GM12878 (cell line): ENCODE results near the gene DCK. TPM values are rescaled to one million over a fixed set of nuclear protein-coding genes. Genes with fewer than 3 reads are reported as not detected.

Source experiments
- ATAC-seq: fragments of 200-7000 bp; cut with Tn5 transposase; 3 replicates; pipeline ENCODE4 v1.9.1; 2020; ENCODE audit warnings: mild to moderate bottlenecking, moderate library complexity
- BruUV-seq: library from RNA; stranded (reverse); fragments of 400-500 nt; replicated peaks from 2 replicates; lab custom pipeline; 2021; lab: Mats Ljungman, UMichigan
- CTCF ChIA-PET: fragments of 300-600 bp; sonication (Branson Sonifier 250); formaldehyde crosslinking; extraction: SDS; loops from one replicate; lab custom pipeline; 2021; ENCODE audit warnings: inconsistent platforms; lab: Yijun Ruan, JAX
- POLR2A ChIA-PET: fragments of 350-600 bp; formaldehyde crosslinking; extraction: SDS; loops from one replicate; lab custom pipeline; 2021; ENCODE audit warnings: inconsistent platforms; lab: Charles Lee
- RAD21 ChIA-PET: fragments of 300-600 bp; sonication (Branson Sonifier 250); formaldehyde crosslinking; loops from one replicate; lab custom pipeline; 2023; ENCODE audit warnings: antibody characterized with exemption; ENCODE audit not compliant: unreplicated experiment; lab: Charles Lee
- SMC1A ChIA-PET: fragments of 300-600 bp; sonication (Branson Sonifier 250); formaldehyde crosslinking; loops from one replicate; lab custom pipeline; 2023; ENCODE audit not compliant: unreplicated experiment, uncharacterized antibody; lab: Charles Lee
- DNase-seq: peaks from one replicate; pipeline ENCODE4 v3.0.0-alpha.2; 2011; ENCODE audit warnings: low read depth, low spot score
- FAIRE-seq: peaks from 3 replicates; lab custom pipeline; 2011; peaks lifted over from hg19 to GRCh38; lab: Jason Lieb, UNC
- H2AFZ ChIP-seq: 2 replicates; pipeline ENCODE4 v1.6.0; 2011; ENCODE audit warnings: low read depth, low read length, control low read depth; ENCODE audit not compliant: control insufficient read depth
- H3K27ac ChIP-seq: 2 replicates; pipeline ENCODE4 v1.5.1; 2011; ENCODE audit warnings: control low read depth; ENCODE audit not compliant: control insufficient read depth, insufficient read depth
- H3K27me3 ChIP-seq, 2 experiments: replicated peaks in 1 of 2; 2 replicates each; pipeline versions ENCODE4 v1.6.0 to v1.6.1; 2011; ENCODE audit warnings: low read length in 1 of 2; ENCODE audit not compliant: control insufficient read depth in 2 of 2, insufficient read depth in 2 of 2
- H3K36me3 ChIP-seq, 2 experiments: 2 replicates each; pipeline ENCODE4 v1.5.1; 2011; ENCODE audit warnings: low read length in 1 of 2; ENCODE audit not compliant: control insufficient read depth in 2 of 2, insufficient read depth in 2 of 2
- H3K4me1 ChIP-seq: 2 replicates; pipeline ENCODE4 v1.6.1; 2011; ENCODE audit warnings: mild to moderate bottlenecking, low read length, moderate library complexity, mixed read lengths; ENCODE audit not compliant: control insufficient read depth, insufficient read depth
- H3K4me2 ChIP-seq: 2 replicates; pipeline ENCODE4 v1.6.0; 2011; ENCODE audit warnings: control low read depth; ENCODE audit not compliant: control insufficient read depth, insufficient read depth
- H3K4me3 ChIP-seq: fragments of 200-600 bp; sonication (generic); 2 replicates; pipeline ENCODE4 v1.5.1; 2016
- H3K79me2 ChIP-seq: 2 replicates; pipeline ENCODE4 v1.6.0; 2011; ENCODE audit warnings: low read length; ENCODE audit not compliant: control insufficient read depth, insufficient read depth
- H3K9ac ChIP-seq: 2 replicates; pipeline ENCODE4 v1.8.0; 2011; ENCODE audit warnings: low read length, control low read depth, mixed read lengths; ENCODE audit not compliant: control insufficient read depth, insufficient read depth
- H3K9me3 ChIP-seq: replicated peaks from 3 replicates; pipeline ENCODE4 v1.5.1; 2011; ENCODE audit warnings: mild to moderate bottlenecking, low read length; ENCODE audit not compliant: control insufficient read depth, insufficient read depth
- H4K20me1 ChIP-seq: 2 replicates; pipeline ENCODE4 v1.6.0; 2011; ENCODE audit not compliant: control insufficient read depth, insufficient read depth
- BRCA1 ChIP-seq: IDR thresholded peaks from 2 replicates; pipeline ENCODE4 v1.6.1; 2011; ENCODE audit warnings: low read depth, low read length, improper control_type of control experiment
- CBFB ChIP-seq: IDR thresholded peaks from 2 replicates; pipeline ENCODE4 v1.6.1; 2016; ENCODE audit warnings: antibody characterized with exemption, low read depth
- EZH2 ChIP-seq: IDR thresholded peaks from 2 replicates; pipeline ENCODE4 v1.6.1; 2012; ENCODE audit warnings: low read depth, mild to moderate bottlenecking, control low read depth, inconsistent platforms, low read length, borderline replicate concordance; ENCODE audit not compliant: control insufficient read depth
- IRF5 ChIP-seq: fragments of 450-650 bp; IDR thresholded peaks from 2 replicates; pipeline ENCODE4 v1.6.1; 2017; ENCODE audit warnings: borderline replicate concordance
- MEF2B ChIP-seq: fragments of 450-650 bp; IDR thresholded peaks from 2 replicates; pipeline ENCODE4 v1.6.1; 2018; ENCODE audit warnings: mild to moderate bottlenecking, moderate library complexity; ENCODE audit not compliant: partially characterized antibody, poor library complexity, severe bottlenecking
- NRF1 ChIP-seq: conservative IDR thresholded peaks from 2 replicates; pipeline ENCODE4 v1.6.1; 2011; ENCODE audit warnings: mild to moderate bottlenecking, low read depth, low read length, improper control_type of control experiment
- USF2 ChIP-seq: IDR thresholded peaks from 2 replicates; pipeline ENCODE4 v1.6.1; 2011; ENCODE audit warnings: low read depth, low read length, improper control_type of control experiment, borderline replicate concordance
- WGBS: methylation state at CpG from one replicate; pipeline ENCODE4 v1.1.6; 2016; ENCODE audit warnings: low lambda C conversion rate; ENCODE audit not compliant: insufficient replicate concordance, insufficient coverage; ENCODE audit errors: missing lambda C conversion rate; 5-methylcytosine and 5-hydroxymethylcytosine counted together
- in situ Hi-C: fragments of 300-500 bp; cut with MboI; formaldehyde crosslinking; loops from 9 replicates; pipeline ENCODE4 v1.14.3; 2018; ENCODE audit warnings: mixed read lengths
- intact Hi-C: fragments of 100-400 bp; cut with micrococcal nuclease; formaldehyde crosslinking; loops from one replicate; pipeline ENCODE4 v1.14.2; 2022; ENCODE audit not compliant: unreplicated experiment
- polyA plus RNA-seq, 11 experiments: library from polyadenylated mRNA; depleted of rRNA in 4 of 11; unstranded in 6 of 11; stranded (reverse) in 5 of 11; fragments of >200 nt; fragmentation: Nextera tagmentation in 4 of 11; fragmentation: Illumina TruSeq in 1 of 11; extraction: Ambion mirVana in 4 of 11; extraction: Trizol in 1 of 11; gene quantifications; 1 replicate in 1 of 11; 2 replicates in 10 of 11; pipeline versions ENCODE4 v1.2.1 to v1.2.3, GENCODE V29; 2011 to 2016; ENCODE audit warnings: inconsistent platforms in 2 of 11, missing spikeins in 2 of 11, low read depth in 1 of 11
- total RNA-seq, 4 experiments: library from RNA; depleted of rRNA in 3 of 4; stranded (reverse); fragments of >200 nt in 3 of 4; fragmentation: Illumina TruSeq in 1 of 4; extraction: Trizol in 1 of 4; gene quantifications; 2 replicates each; pipeline versions ENCODE4 v1.2.1 to v1.2.3, GENCODE V29; 2013 to 2021

DCK gene
- total and polyA plus RNA-seq, 10 of the 15 experiments (the other 5 are each of a cell fraction or from before 2014, with no cell fraction given): 20.0 to 69.4 (median 26.2) TPM

- no TSS peak for BruUV-seq
- intact Hi-C loops: no loop called here
- in situ Hi-C loops: no loop called here
- Histone ChIP-seq H3K79me2 (no peaks in the 10 kb centered on the region), H4K20me1 (no peaks in the 10 kb centered on the region), H3K36me3 (peaks cover 0 to 17% of the 10 kb centered on the region in 2 experiments; a peak in 3 of 4 replicates), H3K9ac (no peak overlapping the region), H3K27ac (no peak overlapping the region), H2AFZ (no peak overlapping the region), H3K4me1 (no peaks in the 10 kb centered on the region), H3K27me3 (no peaks in the 10 kb centered on the region), H3K4me3 (no peak overlapping the region), H3K9me3 (no peaks in the 10 kb centered on the region), H3K4me2 (no peak overlapping the region)
- FAIRE-seq: no peak
- TF ChIP-seq NRF1 (no peak), CBFB (no peak), USF2 (no peak), IRF5 (no peak), MEF2B (no peak), BRCA1 (no peak), EZH2 (no peak)
- 98% methylated on average over 3 of the region's 3 CpGs for WGBS
- ATAC-seq: no peak
- no peak for DNase-seq
- RAD21 ChIA-PET: interaction anchor here (0.8 to 1.4 kb wide), 2 partner anchors 181 to 424 kb away, joined by 3 to 5 read pairs; no protein-coding TSS in a partner anchor
- CTCF ChIA-PET: interaction anchor here (0.8 to 1.5 kb wide), 4 partner anchors 15 to 424 kb away, joined by 3 to 6 read pairs (median 4); no protein-coding TSS in a partner anchor
- SMC1A ChIA-PET: interaction anchor here (0.6 to 1.6 kb wide), 6 partner anchors 16 to 545 kb away, joined by 3 to 4 read pairs (median 3); no protein-coding TSS in a partner anchor
- POLR2A ChIA-PET: no interaction called here
These were observed 32.2 kb downstream of the DCK start for GRCh38 chr4:71025654-71026053.
